WTC11 (cell line): ENCODE measurements around the gene SELENOP.

ENCODE experiments used
- ATF2 ChIP-seq: sonication (generic); formaldehyde crosslinking; IDR thresholded peaks from 2 replicates; pipeline ENCODE4 v1.8.1; 2022; ENCODE audit warnings: low read depth, missing genetic modification reagents, borderline replicate concordance
- CREB1 ChIP-seq: sonication (generic); formaldehyde crosslinking; IDR thresholded peaks from 2 replicates; pipeline ENCODE4 v1.8.0; 2023; ENCODE audit warnings: mild to moderate bottlenecking, missing genetic modification reagents
- CTCF ChIP-seq: fragments of 200-600 bp; IDR thresholded peaks from 2 replicates; pipeline ENCODE4 v1.8.0; 2022; ENCODE audit warnings: antibody characterized with exemption
- E2F5 ChIP-seq: sonication (generic); formaldehyde crosslinking; IDR thresholded peaks from 2 replicates; pipeline ENCODE4 v1.8.1; 2022; ENCODE audit warnings: mild to moderate bottlenecking, moderate library complexity, missing genetic modification reagents
- ESRRA ChIP-seq: sonication (generic); formaldehyde crosslinking; IDR thresholded peaks from 2 replicates; pipeline ENCODE4 v1.8.1; 2022; ENCODE audit warnings: mild to moderate bottlenecking, missing genetic modification reagents, borderline replicate concordance
- NR1H2 ChIP-seq: sonication (generic); formaldehyde crosslinking; IDR thresholded peaks from 2 replicates; pipeline ENCODE4 v1.9.0; 2021; ENCODE audit warnings: mild to moderate bottlenecking, moderate library complexity, missing genetic modification reagents
- USF2 ChIP-seq: sonication (generic); formaldehyde crosslinking; IDR thresholded peaks from 2 replicates; pipeline ENCODE4 v1.8.1; 2023; ENCODE audit warnings: mild to moderate bottlenecking, missing genetic modification reagents, moderate library complexity
- ZNF138 ChIP-seq: sonication (generic); formaldehyde crosslinking; conservative IDR thresholded peaks from 2 replicates; pipeline ENCODE4 v1.8.1; 2022; ENCODE audit warnings: mild to moderate bottlenecking, moderate library complexity, missing genetic modification reagents
- ZNF263 ChIP-seq: sonication (generic); formaldehyde crosslinking; IDR thresholded peaks from 2 replicates; pipeline ENCODE4 v1.8.1; 2022; ENCODE audit warnings: low read depth, mild to moderate bottlenecking, moderate library complexity, missing genetic modification reagents
- ZNF423 ChIP-seq: fragments of 250-450 bp; sonication (Bioruptor Pico); IDR thresholded peaks from 2 replicates; pipeline ENCODE4 v2.1.2; 2022; ENCODE audit warnings: mild to moderate bottlenecking, moderate library complexity

- no peak for TF ChIP-seq CTCF
- no peak for TF ChIP-seq ESRRA (CRISPR knock-in tag)
- TF ChIP-seq ZNF423 (CRISPR knock-in tag): no peak
- no peak for TF ChIP-seq ZNF138 (CRISPR knock-in tag)
- no peak for TF ChIP-seq CREB1 (CRISPR knock-in tag)
- TF ChIP-seq E2F5: no peak
- no peak for TF ChIP-seq USF2 (CRISPR knock-in tag)
- TF ChIP-seq ZNF263: no peak
- no peak for TF ChIP-seq ATF2
- no peak for TF ChIP-seq NR1H2 (CRISPR knock-in tag)
These were observed 31.4 kb upstream of the SELENOP start for GRCh38 chr5:42842921-42843641.
